SW 1271 (cell line): ENCODE data around the gene ZSWIM1.

ENCODE experiments used
- DNase-seq, 2 experiments: peaks; one replicate each; lab custom pipeline; 2025; lab: John Stamatoyannopoulos, UW

Gene ZSWIM1

GRCh38 chr20:45909336-45909808 is 28.3 kb downstream of the ZSWIM1 start:
- no peak for DNase-seq

DNA sequence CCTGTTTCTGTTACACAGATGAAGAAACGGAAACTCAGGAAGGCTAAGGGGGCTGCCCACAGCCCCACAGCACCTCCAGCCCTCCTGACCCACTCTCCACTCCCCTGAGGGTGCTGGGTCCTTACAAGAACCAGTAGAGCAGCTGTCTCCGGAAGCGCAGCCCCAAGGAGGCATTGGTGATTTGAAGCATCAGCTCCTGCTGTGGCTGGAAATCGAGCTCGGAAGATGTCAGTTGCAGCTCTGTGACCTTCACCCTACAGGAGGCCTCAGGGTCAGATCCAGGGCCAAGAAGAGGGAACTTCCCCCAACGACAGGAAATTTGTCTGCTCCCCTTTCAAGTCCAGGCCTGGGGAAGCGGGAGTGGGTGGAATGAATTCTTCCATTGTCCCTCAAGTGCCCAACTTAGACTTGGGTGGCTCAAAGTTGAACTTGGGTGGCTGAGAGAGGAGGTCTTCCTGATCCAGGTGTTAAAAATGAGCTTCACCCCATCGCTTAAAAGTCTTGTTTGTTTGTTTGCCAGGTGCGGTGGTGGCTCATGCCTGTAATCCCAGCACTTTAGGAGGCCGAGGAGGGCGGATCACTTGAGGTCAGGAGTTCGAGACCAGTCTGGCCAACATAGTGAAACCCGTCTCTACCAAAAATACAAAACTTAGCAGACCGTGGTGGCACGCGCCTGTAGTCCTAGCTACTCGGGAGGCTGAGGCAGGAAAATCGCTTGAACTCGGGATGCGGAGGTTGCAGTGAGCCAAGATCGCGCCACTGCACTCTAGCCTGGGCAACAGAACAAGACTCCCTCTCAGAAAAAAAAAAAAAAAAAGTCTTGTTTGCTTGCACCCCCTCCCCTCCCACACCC is 29.0 kb downstream of the ZSWIM1 start:
- no peak for DNase-seq

DNA sequence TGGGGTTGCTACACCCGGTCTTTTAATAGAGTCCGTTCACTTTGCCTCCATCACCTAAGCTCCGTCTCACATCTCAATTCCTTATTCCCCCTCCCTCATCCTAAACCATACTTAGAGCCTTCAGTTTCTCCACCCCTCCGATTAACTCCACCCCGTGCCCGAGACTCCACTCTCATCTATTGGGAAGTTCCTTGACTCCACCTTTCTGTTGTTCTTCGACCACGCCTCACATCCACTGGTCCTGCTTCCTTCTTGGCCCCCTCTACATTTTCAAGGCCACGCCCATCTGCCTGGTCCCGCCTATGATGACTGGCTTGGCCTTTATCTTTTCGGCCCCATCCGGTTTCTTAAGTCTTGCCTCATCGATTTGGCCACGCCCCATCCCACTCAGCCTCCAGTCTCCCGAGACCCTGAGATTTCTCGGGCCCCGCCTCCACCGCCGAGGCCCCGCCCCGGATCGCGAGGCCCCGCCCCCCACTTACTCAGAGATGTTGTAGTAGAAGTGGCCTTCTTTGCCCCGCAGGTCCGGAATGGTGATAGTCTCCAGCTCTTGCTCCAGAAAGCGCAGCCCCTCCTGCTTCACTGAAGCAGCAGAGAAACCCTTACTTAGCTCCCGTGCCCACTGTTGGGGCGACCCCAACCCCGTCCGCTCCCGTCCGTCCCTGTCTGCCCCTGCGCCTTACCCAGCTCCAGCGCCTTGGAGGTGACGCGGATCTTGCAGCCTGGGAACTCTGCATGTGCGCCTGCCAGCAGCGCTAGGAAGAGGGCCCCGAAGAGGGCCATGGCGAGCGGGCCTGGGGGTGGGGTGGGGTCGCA is 29.9 kb downstream of the ZSWIM1 start:
- peak; percentile 26 to 27 for DNase-seq

GRCh38 chr20:45911486-45912343 is 30.7 kb downstream of the ZSWIM1 start, which contains the start of gene PLTP:
TSS of gene PLTP (minus strand) at chr20:45912155. CDS start at chr20:45911452, 703 bp downstream.
- no peak for DNase-seq

- DNase-seq, result no peak
Observed at GRCh38 chr20:45912344-45912682, 31.3 kb downstream of the ZSWIM1 start.

- no peak for DNase-seq
Observed at GRCh38 chr20:45913116-45913515, 32.1 kb downstream of the ZSWIM1 start.

- no peak for DNase-seq
Observed at GRCh38 chr20:45917790-45918141, 36.7 kb downstream of the ZSWIM1 start.

DNA sequence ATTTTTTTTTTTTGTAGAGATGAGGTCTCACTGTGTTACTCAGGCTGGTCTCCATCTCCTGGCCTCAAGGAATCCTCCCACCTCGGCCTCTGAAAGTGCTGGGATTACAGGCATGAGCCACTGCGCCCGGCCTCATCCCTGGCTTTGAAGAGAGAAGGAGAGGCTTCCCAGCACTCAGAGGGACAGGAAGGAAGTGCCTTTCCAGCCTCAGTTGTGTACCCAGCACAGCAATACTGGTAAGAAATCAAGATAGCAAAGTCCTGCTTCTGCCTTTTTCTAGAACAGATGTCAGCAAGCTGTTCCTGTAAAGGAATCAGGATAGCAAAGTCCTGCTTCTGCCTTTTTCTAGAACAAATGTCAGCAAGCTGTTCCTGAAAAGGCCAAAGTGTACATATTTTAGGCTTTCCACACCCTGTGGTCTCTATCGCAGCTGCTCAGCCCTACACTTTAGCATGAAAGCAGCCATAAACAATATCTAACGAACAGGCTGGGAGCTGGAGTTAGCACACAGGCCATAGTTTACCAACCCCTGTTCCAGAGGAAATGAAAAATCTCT is 37.2 kb downstream of the ZSWIM1 start:
- DNase-seq, result no peak

DNA sequence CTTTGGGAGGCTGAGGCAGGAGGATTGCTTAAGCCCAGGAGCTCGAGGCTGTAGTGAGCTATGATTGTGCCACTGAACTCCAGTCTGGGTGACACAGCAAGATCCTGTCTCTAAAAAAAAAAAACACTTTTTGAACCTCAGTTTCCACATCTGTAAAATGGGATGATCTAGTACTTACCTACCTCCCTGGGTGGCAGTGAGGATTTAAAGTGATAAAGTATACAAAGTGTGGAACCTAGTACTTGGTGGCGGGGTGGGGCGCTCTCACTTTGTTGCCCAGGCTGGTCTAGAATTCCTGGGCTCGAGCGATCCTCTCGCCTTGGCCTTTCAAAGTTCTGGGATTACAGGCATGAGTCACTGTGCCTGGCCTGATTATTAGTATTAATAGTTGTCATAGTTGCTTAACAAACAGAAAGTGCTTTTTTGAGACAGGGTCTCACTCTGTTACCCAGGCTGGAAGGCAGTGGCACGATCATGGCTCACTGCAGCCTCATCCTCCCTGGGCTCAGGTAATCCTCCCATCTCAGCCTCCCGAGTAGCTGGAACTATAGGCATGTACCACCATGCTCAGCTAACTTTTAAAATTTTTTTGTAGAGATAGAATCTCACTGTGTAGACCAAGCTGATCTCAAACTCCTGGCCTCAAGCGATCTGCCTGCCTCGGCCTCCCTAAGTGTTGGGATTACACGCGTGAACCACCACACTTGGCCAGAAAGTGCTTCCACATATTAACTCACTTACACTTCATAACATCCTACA is 37.9 kb downstream of the ZSWIM1 start:
- DNase-seq, result no peak

DNA sequence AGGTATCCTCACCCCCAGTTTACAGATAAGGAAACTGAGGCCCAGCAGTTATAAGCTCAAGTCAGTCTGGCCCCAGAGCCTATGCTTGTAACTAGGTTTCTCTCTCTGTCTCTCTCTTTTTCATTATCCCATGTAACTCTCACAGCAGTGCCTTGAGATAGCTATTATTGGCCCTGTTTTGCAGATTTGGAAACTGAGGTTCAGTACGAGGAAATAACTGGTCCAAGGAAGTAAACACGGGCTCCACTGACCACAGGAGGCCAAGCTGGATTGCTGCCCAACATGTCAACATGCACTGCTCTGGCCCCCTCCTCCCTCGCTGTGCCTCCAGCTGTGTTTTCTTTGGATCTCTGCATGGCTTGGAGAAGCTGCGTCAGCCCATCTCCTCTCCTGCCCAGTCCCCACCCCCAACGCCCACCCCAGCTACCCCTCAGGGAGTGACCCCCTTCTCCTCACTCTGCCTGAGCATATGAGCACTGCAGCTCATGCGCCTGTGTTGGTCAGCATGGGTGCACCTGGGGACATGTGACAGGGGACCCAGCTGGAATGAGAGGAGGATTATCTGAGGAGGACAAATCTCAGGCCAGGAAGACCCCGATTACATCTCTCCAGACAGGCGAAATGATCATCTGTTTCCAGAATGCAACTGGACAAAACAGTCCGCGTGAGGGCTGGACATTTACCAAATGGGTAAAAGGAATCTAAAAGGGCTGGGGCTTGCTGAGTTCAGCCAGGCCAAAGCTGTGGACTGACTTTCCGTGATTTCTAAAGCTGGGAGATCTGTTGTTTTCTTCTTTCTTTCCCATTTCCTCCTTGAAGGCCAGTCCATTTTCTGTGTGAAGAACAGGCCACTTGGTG is 38.7 kb downstream of the ZSWIM1 start:
- no peak for DNase-seq

DNA sequence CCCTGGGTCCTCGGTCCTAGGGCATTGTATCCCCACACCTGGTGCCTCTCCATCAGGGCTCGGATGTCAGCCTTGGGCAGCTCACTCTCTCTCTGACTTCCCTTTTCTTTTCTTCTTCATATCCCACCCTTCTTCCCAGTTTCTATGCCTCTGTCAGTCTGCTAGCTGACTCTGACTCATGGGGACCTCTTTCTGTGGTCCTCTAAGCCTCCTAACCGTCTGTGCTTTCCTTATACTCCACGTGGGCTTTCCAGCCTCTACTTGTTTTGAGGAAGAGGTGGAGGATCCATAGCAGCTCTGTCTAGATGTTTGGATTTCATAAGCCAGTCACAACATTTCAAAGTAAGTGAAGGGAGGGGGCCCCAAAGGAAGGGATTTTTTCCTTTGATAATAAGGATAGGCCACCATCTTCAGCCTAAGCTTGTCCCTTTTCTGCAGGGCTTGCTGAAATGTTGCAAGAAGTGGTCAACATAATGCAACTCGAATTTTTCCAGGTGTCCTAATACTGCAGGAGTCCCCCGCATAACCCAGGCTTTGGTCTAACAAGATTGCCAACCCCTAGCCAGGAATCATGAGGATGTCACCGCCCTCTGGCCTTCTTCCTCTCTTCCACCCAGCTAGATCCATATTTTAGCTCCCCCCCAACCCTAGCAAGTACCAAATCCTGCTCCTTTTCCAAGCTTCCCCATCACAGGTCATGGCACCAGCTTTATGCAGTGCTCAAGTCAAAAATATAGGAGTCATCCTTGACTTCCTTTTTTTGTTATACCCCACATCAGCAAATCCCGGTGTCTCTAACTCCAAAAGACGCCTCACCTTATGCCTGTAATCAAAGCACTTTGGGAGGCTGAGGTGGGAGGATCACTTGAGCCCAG is 39.7 kb downstream of the ZSWIM1 start:
- DNase-seq, result no peak

DNA sequence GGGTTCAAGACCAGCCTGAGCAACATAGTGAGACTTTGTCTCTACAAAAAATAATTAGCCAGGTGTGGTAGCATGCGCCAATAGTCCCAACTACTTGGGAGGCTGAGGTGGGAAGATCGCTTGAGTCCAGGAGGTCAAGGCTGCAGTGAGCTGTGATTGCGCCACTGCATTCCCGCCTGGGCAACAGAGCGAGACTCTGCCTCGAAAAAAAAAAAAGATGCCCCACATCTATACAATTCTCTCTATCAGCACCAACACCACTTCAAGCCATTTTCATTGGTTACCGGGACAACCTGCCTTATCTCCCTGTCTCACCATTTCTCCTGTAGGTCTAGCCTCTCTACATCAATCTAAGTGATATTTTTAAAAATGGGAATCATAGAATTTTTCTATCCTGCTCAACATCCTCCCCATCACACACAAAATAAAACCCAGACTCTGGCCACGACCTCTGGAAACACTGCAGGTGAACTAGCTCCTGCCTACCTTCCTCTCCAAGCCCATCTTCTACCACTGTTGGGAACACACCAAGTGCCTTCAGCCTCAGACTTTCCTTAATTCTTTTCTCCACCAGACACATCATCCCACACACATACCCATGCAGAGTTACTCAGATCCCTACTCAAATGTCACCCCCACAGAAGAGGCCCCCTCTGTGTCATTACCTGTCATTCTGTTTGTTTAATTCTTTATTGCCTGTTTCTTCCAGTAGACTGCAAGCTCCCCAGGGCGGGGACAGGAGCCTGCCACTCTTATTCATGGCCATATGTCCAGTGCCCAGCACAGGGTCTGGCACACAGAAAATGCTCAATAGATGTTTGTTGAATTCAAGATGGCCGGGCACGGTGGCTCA is 40.5 kb downstream of the ZSWIM1 start:
- no peak for DNase-seq

GRCh38 chr20:45924391-45925261 is 43.6 kb downstream of the ZSWIM1 start:
- no peak for DNase-seq

GRCh38 chr20:45925821-45926506 is 44.9 kb downstream of the ZSWIM1 start:
- DNase-seq, result no peak

DNA sequence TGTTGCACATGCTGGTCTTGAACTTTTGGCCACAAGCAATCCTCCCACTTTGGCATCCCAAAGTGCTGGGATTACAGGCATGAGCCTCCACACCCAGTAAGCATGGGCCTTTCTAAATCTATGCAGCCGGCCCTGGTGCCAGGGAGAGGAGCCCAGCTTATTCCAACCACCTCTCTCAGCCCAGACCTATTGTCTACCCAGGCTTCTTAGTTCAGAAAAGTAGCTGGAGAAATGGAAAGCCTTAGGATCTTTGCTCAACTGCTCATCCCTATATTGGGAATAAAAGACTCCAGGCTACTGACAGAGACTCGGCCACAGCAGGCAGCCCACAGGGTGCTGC is 45.7 kb downstream of the ZSWIM1 start:
- no peak for DNase-seq

- no peak for DNase-seq
Observed at GRCh38 chr20:45927071-45927878, 46.2 kb downstream of the ZSWIM1 start.
